SK-N-SH (cell line): ENCODE results near the gene GSG1. TPM values are rescaled to one million over a fixed set of nuclear protein-coding genes. Genes with fewer than 3 reads are reported as not detected.

ENCODE experiments used
- CTCF ChIA-PET: fragments of 300-600, 350-600 bp; formaldehyde crosslinking; extraction: SDS; loops from one replicate; lab custom pipeline; 2021; lab: Yijun Ruan, JAX
- POLR2A ChIA-PET: fragments of 350-600 bp; sonication (Branson Sonifier 250); formaldehyde crosslinking; extraction: SDS; loops from one replicate; lab custom pipeline; 2020; ENCODE audit warnings: antibody characterized with exemption, inconsistent platforms; lab: Yijun Ruan, JAX
- DNase-seq: peaks from one replicate; pipeline ENCODE4 v3.0.0; 2012
- H2AFZ ChIP-seq: fragments of 200-600 bp; sonication (generic); 2 replicates; pipeline ENCODE4 v1.8.1; 2016; ENCODE audit warnings: antibody characterized with exemption, mild to moderate bottlenecking, low read depth
- H3F3A ChIP-seq: fragments of 200-600 bp; sonication (generic); replicated peaks from 2 replicates; pipeline ENCODE3; 2016; ENCODE audit warnings: antibody characterized with exemption, mild to moderate bottlenecking; ENCODE audit not compliant: insufficient read depth
- H3K27ac ChIP-seq, 2 experiments: fragments of 200-500 bp in 1 of 2; fragments of 200-600 bp in 1 of 2; sonication (Bioruptor generic) in 1 of 2; sonication (generic), shearing (Covaris generic) in 1 of 2; 2 replicates each; pipeline versions ENCODE4 v1.5.1 to v1.6.1; 2014 to 2016; ENCODE audit warnings: low read depth in 2 of 2, inconsistent platforms in 1 of 2, low read length in 1 of 2, mild to moderate bottlenecking in 1 of 2, mixed read lengths in 1 of 2
- H3K27me3 ChIP-seq: fragments of 200-600 bp; sonication (generic), shearing (Covaris generic); 2 replicates; pipeline ENCODE4 v1.6.1; 2016; ENCODE audit warnings: mixed run types; ENCODE audit not compliant: insufficient read depth
- H3K36me3 ChIP-seq, 2 experiments: fragments of 200-500 bp in 1 of 2; fragments of 200-600 bp in 1 of 2; sonication (Bioruptor generic) in 1 of 2; sonication (generic) in 1 of 2; replicated peaks in 1 of 2; 2 replicates each; pipeline versions ENCODE3 to v1.5.1; 2014 to 2016; ENCODE audit warnings: low read length in 1 of 2, mild to moderate bottlenecking in 1 of 2; ENCODE audit not compliant: insufficient read depth in 2 of 2, control insufficient read depth in 1 of 2
- H3K4me1 ChIP-seq, 2 experiments: fragments of 200-500 bp in 1 of 2; fragments of 200-600 bp in 1 of 2; sonication (Bioruptor generic) in 1 of 2; sonication (generic), shearing (Covaris generic) in 1 of 2; 2 replicates each; pipeline versions ENCODE4 v1.5.1 to v1.6.1; 2014 to 2016; ENCODE audit warnings: low read depth in 1 of 2, low read length in 1 of 2, mixed run types in 1 of 2; ENCODE audit not compliant: insufficient read depth in 2 of 2, control insufficient read depth in 1 of 2
- H3K4me2 ChIP-seq: fragments of 200-600 bp; sonication (generic), shearing (Covaris generic); 2 replicates; pipeline ENCODE4 v1.6.1; 2017; ENCODE audit warnings: mixed run types
- H3K4me3 ChIP-seq, 2 experiments: fragments of 200-500 bp in 1 of 2; fragments of 200-600 bp in 1 of 2; sonication (Bioruptor generic) in 1 of 2; sonication (generic), shearing (Covaris generic) in 1 of 2; 2 replicates each; pipeline versions ENCODE4 v1.5.1 to v1.8.1; 2014 to 2016; ENCODE audit warnings: low read depth in 2 of 2, inconsistent platforms in 1 of 2, low read length in 1 of 2, mild to moderate bottlenecking in 1 of 2, mixed read lengths in 1 of 2, moderate library complexity in 1 of 2
- H3K79me2 ChIP-seq: fragments of 200-600 bp; sonication (generic); 2 replicates; pipeline ENCODE4 v1.8.1; 2017; ENCODE audit warnings: mild to moderate bottlenecking; ENCODE audit not compliant: insufficient read depth
- H3K9ac ChIP-seq: fragments of 200-600 bp; sonication (generic); 2 replicates; pipeline ENCODE4 v1.6.1; 2017; ENCODE audit warnings: mixed run types
- H3K9me2 ChIP-seq: fragments of 200-600 bp; sonication (generic); 2 replicates; pipeline ENCODE4 v1.6.1; 2017; ENCODE audit warnings: mixed run types
- H3K9me3 ChIP-seq: fragments of 200-600 bp; sonication (generic); 2 replicates; pipeline ENCODE4 v1.6.1; 2017; ENCODE audit warnings: mixed run types, mild to moderate bottlenecking, moderate library complexity
- H4K20me1 ChIP-seq: fragments of 200-600 bp; sonication (generic); 2 replicates; pipeline ENCODE4 v1.6.1; 2017; ENCODE audit warnings: mild to moderate bottlenecking, mixed run types; ENCODE audit not compliant: insufficient read depth
- MEF2A ChIP-seq: IDR thresholded peaks from 2 replicates; pipeline ENCODE4 v1.4.0; 2012; ENCODE audit warnings: low read depth, borderline replicate concordance
- MXI1 ChIP-seq: IDR thresholded peaks from 2 replicates; pipeline ENCODE4 v1.6.1; 2012; ENCODE audit warnings: mild to moderate bottlenecking, low read depth, low read length, improper control_type of control experiment
- NRF1 ChIP-seq: IDR thresholded peaks from 2 replicates; pipeline ENCODE4 v1.6.1; 2012; ENCODE audit warnings: low read depth, mild to moderate bottlenecking, low read length
- PBX3 ChIP-seq: IDR thresholded peaks from 2 replicates; pipeline ENCODE4; 2012
- USF1 ChIP-seq: IDR thresholded peaks from 2 replicates; pipeline ENCODE4 v1.4.0; 2012; ENCODE audit warnings: low read depth, borderline replicate concordance
- USF2 ChIP-seq: fragments of 150-350 bp; IDR thresholded peaks from 2 replicates; pipeline ENCODE4 v1.6.1; 2017; ENCODE audit warnings: antibody characterized with exemption, low read length, low read depth, borderline replicate concordance
- WGBS: methylation state at CpG from one replicate; pipeline ENCODE4 v1.1.6; 2017; ENCODE audit warnings: low lambda C conversion rate; 5-methylcytosine and 5-hydroxymethylcytosine counted together
- polyA plus RNA-seq, 3 experiments: library from polyadenylated mRNA; depleted of rRNA; stranded (reverse); fragments of >200 nt; gene quantifications; 2 replicates each; pipeline ENCODE4 v1.2.3, GENCODE V29; 2012

The GSG1 gene
- polyA plus RNA-seq, 1 of the 3 experiments (the other 2 are of a cell fraction): 0.39 TPM

GRCh38 chr12:13099066-13099843 is 4.2 kb downstream of the GSG1 start:
- H4K20me1 ChIP-seq: no peaks in the 10 kb centered on the region
- no peak for TF ChIP-seq MEF2A
- no peak for TF ChIP-seq NRF1
- TF ChIP-seq PBX3: no peak
- TF ChIP-seq MXI1: no peak
- no peak for TF ChIP-seq USF2
- peak overlapping the region; percentile 70 for H3K4me2 ChIP-seq
- H3K27ac ChIP-seq: peak overlapping the region; percentile 66 to 100; a peak in 3 of 4 replicates
- peaks cover 14 to 66% of the 10 kb centered on the region in 2 experiments for H3K4me1 ChIP-seq
- H3K9ac ChIP-seq: peak overlapping the region; percentile 97
- no peaks in the 10 kb centered on the region for H3K9me2 ChIP-seq
- no peaks in the 10 kb centered on the region for H3K9me3 ChIP-seq
- no peaks in the 10 kb centered on the region for H3K27me3 ChIP-seq
- no peaks in the 10 kb centered on the region for H3K36me3 ChIP-seq
- no peaks in the 10 kb centered on the region for H3K79me2 ChIP-seq
- no peak overlapping the region; a peak in 1 of 4 replicates for H3K4me3 ChIP-seq
- H2AFZ ChIP-seq: peak overlapping the region; percentile 49; the same call in 1 of the 2 replicates
- whole genome bisulfite sequencing: 66% methylated on average over 8 of the region's 8 CpGs
- ChIA-PET POLR2A (no interaction called here), CTCF (interaction anchor here (0.7 to 5.5 kb wide), 6 partner anchors 25 to 118 kb away, joined by 3 to 47 read pairs (median 4); no protein-coding TSS in a partner anchor)
- DNase-seq: no peak
- H3F3A ChIP-seq: peaks cover 52% of the 10 kb centered on the region

- Histone ChIP-seq H3K4me2 (peak overlapping the region; percentile 70), H2AFZ (peak overlapping the region; percentile 76), H3K9me3 (no peaks in the 10 kb centered on the region), H3K79me2 (no peaks in the 10 kb centered on the region), H3K4me3 (peak overlapping the region; percentile 9 to 51; a peak in 3 of 4 replicates), H3K9ac (peak overlapping the region; percentile 97), H3K9me2 (no peaks in the 10 kb centered on the region), H4K20me1 (no peaks in the 10 kb centered on the region), H3F3A (peaks cover 56% of the 10 kb centered on the region), H3K27me3 (no peaks in the 10 kb centered on the region), H3K27ac (peak overlapping the region; percentile 65 to 100), H3K36me3 (no peaks in the 10 kb centered on the region), H3K4me1 (peaks cover 14 to 74% of the 10 kb centered on the region in 2 experiments)
- CTCF ChIA-PET: interaction anchor here (0.9 to 5.5 kb wide), 7 partner anchors 9 to 115 kb away, joined by 3 to 47 read pairs (median 5); no protein-coding TSS in a partner anchor
- no peak for TF ChIP-seq USF1
- 80% methylated on average over 9 of the region's 9 CpGs for WGBS
- no peak for DNase-seq
- POLR2A ChIA-PET: no interaction called here
Measured at GRCh38 chr12:13097491-13098011, 5.9 kb downstream of the GSG1 start.
